ENCODE measurements around the gene SRD5A2. TPM values are rescaled to one million over a fixed set of nuclear protein-coding genes. Genes with fewer than 3 reads are reported as not detected.

SRD5A2 gene
- total and polyA plus RNA-seq, 9 donors, result 0.07 to 7.0 (median 0.27) TPM; not detected in 3

DNA sequence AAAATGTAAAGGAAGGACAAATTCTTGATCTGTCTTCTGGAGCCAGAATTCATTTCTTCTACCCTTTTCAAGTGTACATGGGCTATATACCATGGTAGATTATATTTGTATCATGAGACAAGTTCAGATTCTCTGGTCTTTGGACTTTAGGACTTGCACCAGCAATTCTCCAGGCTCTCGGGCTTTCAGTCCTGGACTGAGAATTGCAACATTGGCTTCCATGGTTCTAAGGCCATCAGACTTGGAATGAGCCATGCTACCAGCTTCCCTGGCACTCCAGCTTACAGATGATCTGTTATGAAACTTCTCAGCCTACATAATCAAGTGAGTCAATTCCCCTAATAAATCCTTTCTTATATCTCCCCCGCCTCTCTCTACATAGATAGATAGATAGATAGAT lies 33.3 kb downstream of the SRD5A2 start:
- Histone ChIP-seq H3K36me3 (no peaks in the 10 kb centered on the region), H3K27me3 (no peaks in the 10 kb centered on the region), H3K4me3 (no peak overlapping the region), H3K27ac (no peak overlapping the region), H3K4me1 (ENCODE audit: insufficient read depth) (no peaks in the 10 kb centered on the region), H3K9me3 (no peaks in the 10 kb centered on the region)
- no peak for TF ChIP-seq POLR2A (IDR thresholded peaks at IDR 0.05)
- TF ChIP-seq, protein P1, sequence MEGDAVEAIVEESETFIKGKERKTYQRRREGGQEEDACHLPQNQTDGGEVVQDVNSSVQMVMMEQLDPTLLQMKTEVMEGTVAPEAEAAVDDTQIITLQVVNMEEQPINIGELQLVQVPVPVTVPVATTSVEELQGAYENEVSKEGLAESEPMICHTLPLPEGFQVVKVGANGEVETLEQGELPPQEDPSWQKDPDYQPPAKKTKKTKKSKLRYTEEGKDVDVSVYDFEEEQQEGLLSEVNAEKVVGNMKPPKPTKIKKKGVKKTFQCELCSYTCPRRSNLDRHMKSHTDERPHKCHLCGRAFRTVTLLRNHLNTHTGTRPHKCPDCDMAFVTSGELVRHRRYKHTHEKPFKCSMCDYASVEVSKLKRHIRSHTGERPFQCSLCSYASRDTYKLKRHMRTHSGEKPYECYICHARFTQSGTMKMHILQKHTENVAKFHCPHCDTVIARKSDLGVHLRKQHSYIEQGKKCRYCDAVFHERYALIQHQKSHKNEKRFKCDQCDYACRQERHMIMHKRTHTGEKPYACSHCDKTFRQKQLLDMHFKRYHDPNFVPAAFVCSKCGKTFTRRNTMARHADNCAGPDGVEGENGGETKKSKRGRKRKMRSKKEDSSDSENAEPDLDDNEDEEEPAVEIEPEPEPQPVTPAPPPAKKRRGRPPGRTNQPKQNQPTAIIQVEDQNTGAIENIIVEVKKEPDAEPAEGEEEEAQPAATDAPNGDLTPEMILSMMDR (IDR thresholded peaks at IDR 0.05), result no peak
- TF ChIP-seq EP300 (IDR thresholded peaks at IDR 0.05), result no peak
- WGBS, 3 donors, result 69 to 83% (median 73%) methylated on average over 2 of the region's 2 CpGs
- intact Hi-C loops (cut with DNase I), result no loop called here
- no peak for DNase-seq

DNA sequence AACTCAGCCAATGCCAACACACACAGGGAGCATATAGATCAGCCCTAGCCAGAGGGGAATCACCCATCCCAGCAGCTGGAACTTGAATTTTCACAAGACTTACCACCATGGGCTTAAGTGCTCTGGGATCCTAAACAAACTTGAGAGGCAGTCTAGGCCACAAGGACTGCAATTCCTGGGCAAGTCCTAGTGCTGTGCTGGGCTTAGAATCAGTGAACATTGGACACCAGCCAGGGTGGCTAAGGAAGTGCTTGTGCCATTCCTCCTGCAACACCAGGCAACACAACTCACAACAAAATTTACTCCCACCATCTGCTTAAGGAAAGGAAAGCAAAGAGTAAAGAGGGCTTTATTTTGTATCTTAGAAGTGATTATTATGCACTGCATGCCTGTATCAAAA lies 38.9 kb downstream of the SRD5A2 start:
- no peaks in the 10 kb centered on the region for H3K9me3 ChIP-seq
- intact Hi-C loops (cut with DNase I), result no loop called here
- H3K4me3 ChIP-seq, result no peak overlapping the region
- DNase-seq, result no peak
- no peaks in the 10 kb centered on the region for H3K36me3 ChIP-seq
- H3K27ac ChIP-seq, result no peak overlapping the region
- TF ChIP-seq EP300 (IDR thresholded peaks at IDR 0.05), result no peak
- TF ChIP-seq, protein P1 (IDR thresholded peaks at IDR 0.05), result no peak
- TF ChIP-seq POLR2A (IDR thresholded peaks at IDR 0.05), result no peak
- no peaks in the 10 kb centered on the region for H3K27me3 ChIP-seq
- no peaks in the 10 kb centered on the region for H3K4me1 ChIP-seq (ENCODE audit: insufficient read depth)

DNA sequence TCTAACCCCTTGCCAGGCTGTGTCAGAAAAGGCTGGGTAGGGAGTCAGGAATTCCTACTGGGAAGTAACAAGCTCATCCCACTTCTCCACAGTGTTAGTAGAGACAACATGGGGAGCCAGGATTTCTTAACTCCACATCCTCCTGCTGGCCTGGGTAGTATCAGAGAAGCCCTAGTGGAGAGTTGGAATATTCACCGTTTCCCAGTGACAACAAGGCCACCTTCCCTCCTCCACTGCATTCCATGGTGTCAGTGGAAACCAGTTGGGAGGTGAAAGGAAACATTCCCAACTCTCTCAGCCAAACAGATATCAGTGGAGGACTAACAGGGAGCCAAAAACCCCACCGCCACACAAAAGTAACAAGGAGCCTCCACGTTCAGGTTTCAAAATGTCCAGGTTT lies 41.2 kb downstream of the SRD5A2 start:
- Histone ChIP-seq H3K27me3 (no peaks in the 10 kb centered on the region), H3K9me3 (no peaks in the 10 kb centered on the region), H3K4me3 (no peak overlapping the region), H3K36me3 (no peaks in the 10 kb centered on the region), H3K4me1 (ENCODE audit: insufficient read depth) (no peaks in the 10 kb centered on the region), H3K27ac (no peak overlapping the region)
- intact Hi-C loops (cut with DNase I), result no loop called here
- WGBS, 3 donors, result 39 to 54% (median 53%) methylated on average over 3 of the region's 3 CpGs
- no peak for DNase-seq
- no peak for TF ChIP-seq EP300 (IDR thresholded peaks at IDR 0.05)
- no peak for TF ChIP-seq POLR2A (IDR thresholded peaks at IDR 0.05)
- TF ChIP-seq, protein P1 (IDR thresholded peaks at IDR 0.05), result no peak

DNA sequence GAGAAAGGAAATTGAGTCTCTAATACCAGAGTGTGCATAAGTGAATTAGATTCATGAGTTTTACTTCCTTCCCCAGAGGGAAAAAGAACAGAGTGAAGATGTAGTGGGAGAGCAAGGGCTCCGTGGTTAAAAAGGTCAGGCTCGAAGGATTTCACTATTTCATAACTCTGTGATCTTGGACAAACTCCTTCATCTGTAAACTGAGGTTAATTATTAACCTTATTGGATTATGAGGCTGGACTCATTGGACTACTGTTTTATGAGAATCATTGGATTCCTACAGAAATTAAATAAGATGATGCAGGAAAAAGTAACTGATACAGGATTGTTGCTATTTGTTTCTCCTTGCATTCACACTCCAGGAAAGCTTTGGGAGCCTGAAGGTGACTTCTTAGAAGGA lies 45.0 kb downstream of the SRD5A2 start:
- no peaks in the 10 kb centered on the region for H3K4me1 ChIP-seq (ENCODE audit: insufficient read depth)
- TF ChIP-seq EP300 (IDR thresholded peaks at IDR 0.05), result no peak
- TF ChIP-seq POLR2A (IDR thresholded peaks at IDR 0.05), result no peak
- WGBS, 3 donors, result 62 to 71% (median 71%) methylated on average over 2 of the region's 2 CpGs

DNA sequence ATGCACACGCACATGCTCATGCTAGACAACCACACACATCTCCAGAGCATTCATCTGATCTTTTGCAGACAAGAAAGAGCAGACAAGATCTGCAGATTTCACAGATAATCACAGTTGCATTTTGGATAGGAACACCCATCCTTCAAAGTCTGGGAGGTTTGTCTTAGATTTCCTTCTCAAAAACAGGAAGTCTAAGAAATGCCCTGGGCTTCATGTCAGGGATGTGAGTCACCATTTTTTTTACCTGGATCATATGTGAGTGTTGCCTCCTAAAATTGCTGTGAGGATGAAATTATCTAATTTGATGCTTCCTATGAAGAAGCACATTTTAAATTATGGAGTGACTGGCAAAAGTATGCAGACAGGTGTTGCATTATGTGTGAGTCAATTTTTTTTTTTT lies 46.1 kb downstream of the SRD5A2 start:
- Histone ChIP-seq H3K27me3 (no peaks in the 10 kb centered on the region), H3K36me3 (no peaks in the 10 kb centered on the region), H3K9me3 (no peaks in the 10 kb centered on the region), H3K4me1 (ENCODE audit: insufficient read depth) (no peaks in the 10 kb centered on the region), H3K27ac (no peak overlapping the region), H3K4me3 (no peak overlapping the region)
- no peak for TF ChIP-seq POLR2A (IDR thresholded peaks at IDR 0.05)
- no peak for TF ChIP-seq EP300 (IDR thresholded peaks at IDR 0.05)
- TF ChIP-seq, protein P1 (IDR thresholded peaks at IDR 0.05), result no peak
- intact Hi-C loops (cut with DNase I), result no loop called here
- 86 to 90% (median 87%) methylated on average over 1 of the region's 1 CpG for WGBS, 3 donors
- no peak for DNase-seq

More for the DNA sequence above, 45.0 kb downstream of the SRD5A2 start:
- H3K27me3 ChIP-seq, result no peaks in the 10 kb centered on the region
- no peak overlapping the region for H3K27ac ChIP-seq
- H3K9me3 ChIP-seq, result no peaks in the 10 kb centered on the region
- no peaks in the 10 kb centered on the region for H3K36me3 ChIP-seq
- DNase-seq, result no peak
- intact Hi-C loops (cut with DNase I), result no loop called here
- H3K4me3 ChIP-seq, result no peak overlapping the region

All from ovary (tissue), 9 donors.